Thyroid gland (tissue), 4 donors: ENCODE data around the gene DCAF11.

Experiments
- CTCF ChIP-seq, 6 experiments: fragments of 200-600 bp in 3 of 6; fragments of 450-650 bp in 3 of 6; sonication (generic) in 3 of 6; IDR thresholded peaks; one replicate each; pipeline ENCODE4 v1.5.1; 2016 to 2019; ENCODE audit warnings: antibody characterized with exemption in 6 of 6, mild to moderate bottlenecking in 2 of 6, inconsistent platforms in 1 of 6, moderate library complexity in 1 of 6
- POLR2A ChIP-seq, 2 donors: fragments of 450-650 bp; IDR thresholded peaks; one replicate each; pipeline ENCODE4 v1.6.1; 2017; ENCODE audit warnings: antibody characterized with exemption in 2 of 2, mild to moderate bottlenecking in 2 of 2, moderate library complexity in 1 of 2

GRCh38 chr14:24130380-24130716 lies 15.8 kb downstream of the DCAF11 start, which contains the start of gene FITM1:
- TF ChIP-seq CTCF (IDR thresholded peaks at IDR 0.05) = no peak
- TF ChIP-seq POLR2A (IDR thresholded peaks at IDR 0.05) = no peak
